ENCODE results near the gene PHF21A. TPM values are rescaled to one million over a fixed set of nuclear protein-coding genes. Genes with fewer than 3 reads are reported as not detected.
A peak's percentile ranks its signal among the peaks of the same experiment; 100 is the strongest.

Gene PHF21A
- total RNA-seq, 2 donors from 2014 or later = 27.6 to 35.5 TPM

DNA sequence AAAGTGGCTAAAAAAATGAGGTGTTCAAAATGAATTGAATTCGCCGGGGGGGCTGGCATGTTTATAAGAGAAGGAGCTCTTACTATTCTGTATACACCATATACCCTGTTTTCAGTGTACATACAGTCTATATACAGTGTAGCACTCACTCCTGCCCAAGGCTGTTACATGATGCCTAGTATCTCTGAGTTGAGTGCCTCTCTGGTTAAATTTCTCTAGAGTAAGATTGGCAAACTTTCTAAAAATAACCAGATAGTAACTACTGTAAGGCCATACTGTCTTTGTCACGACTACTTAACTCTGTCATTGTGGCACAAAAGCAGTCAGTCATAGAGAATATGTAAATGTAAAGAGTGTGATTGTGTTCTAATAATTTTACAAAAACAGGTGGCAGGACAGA, 58.1 kb downstream of the PHF21A start:
- Histone ChIP-seq H3K9me3 (no peaks in the 10 kb centered on the region), H3K4me1 (no peaks in the 10 kb centered on the region), H3K27me3 (no peaks in the 10 kb centered on the region), H3K27ac (no peak overlapping the region), H3K36me3 (peaks cover 7% of the 10 kb centered on the region), H3K4me3 (no peak overlapping the region)
- TF ChIP-seq, protein P1, sequence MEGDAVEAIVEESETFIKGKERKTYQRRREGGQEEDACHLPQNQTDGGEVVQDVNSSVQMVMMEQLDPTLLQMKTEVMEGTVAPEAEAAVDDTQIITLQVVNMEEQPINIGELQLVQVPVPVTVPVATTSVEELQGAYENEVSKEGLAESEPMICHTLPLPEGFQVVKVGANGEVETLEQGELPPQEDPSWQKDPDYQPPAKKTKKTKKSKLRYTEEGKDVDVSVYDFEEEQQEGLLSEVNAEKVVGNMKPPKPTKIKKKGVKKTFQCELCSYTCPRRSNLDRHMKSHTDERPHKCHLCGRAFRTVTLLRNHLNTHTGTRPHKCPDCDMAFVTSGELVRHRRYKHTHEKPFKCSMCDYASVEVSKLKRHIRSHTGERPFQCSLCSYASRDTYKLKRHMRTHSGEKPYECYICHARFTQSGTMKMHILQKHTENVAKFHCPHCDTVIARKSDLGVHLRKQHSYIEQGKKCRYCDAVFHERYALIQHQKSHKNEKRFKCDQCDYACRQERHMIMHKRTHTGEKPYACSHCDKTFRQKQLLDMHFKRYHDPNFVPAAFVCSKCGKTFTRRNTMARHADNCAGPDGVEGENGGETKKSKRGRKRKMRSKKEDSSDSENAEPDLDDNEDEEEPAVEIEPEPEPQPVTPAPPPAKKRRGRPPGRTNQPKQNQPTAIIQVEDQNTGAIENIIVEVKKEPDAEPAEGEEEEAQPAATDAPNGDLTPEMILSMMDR (IDR thresholded peaks at IDR 0.05) = no peak
- no peak for DNase-seq (ENCODE audit: low spot score)

DNA sequence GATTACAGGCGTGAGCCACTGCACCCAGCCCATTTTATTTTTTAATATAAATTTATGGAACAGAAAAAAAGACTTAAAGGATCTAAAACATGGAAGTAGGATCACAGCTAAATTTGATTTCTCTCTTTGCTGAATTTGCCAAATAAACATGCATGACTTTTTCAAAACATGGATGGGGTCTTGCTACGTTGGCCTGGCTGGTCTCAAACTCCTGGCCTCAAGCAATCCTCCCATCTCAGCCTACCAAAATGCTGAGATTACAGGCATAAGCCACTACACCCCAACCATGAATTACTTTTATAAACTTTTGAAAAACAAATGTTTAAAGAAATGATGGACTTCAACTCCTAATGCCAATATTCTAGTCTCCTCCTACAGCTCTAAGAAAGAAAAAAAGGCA, 61.2 kb downstream of the PHF21A start:
- Histone ChIP-seq H3K9me3 (no peaks in the 10 kb centered on the region), H3K27ac (no peak overlapping the region), H3K27me3 (no peaks in the 10 kb centered on the region), H3K36me3 (no peaks in the 10 kb centered on the region), H3K4me3 (no peak overlapping the region), H3K4me1 (no peaks in the 10 kb centered on the region)
- TF ChIP-seq, protein P1 (IDR thresholded peaks at IDR 0.05) = no peak
- DNase-seq (ENCODE audit: low spot score) = no peak

DNA sequence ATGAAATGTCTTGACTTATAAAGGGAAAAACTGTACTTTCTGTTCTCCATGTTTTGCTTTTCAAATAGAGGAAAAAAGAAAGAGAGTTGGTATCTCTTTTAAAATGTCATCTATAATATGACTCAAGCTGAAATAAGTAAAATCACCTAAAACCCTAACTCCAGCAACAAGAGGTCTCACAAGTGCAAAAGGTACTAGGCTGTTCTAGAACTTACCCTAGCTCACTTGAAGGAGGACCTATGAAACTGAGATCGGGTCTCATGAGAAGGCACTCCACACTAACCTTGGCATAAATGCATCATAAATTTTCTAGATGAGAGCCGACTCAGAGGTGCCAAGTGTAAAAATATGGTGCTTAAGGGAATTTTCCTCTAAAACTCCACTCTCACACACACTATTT, 63.8 kb downstream of the PHF21A start:
- Histone ChIP-seq H3K4me3 (no peak overlapping the region), H3K4me1 (no peaks in the 10 kb centered on the region), H3K27me3 (no peaks in the 10 kb centered on the region), H3K9me3 (no peaks in the 10 kb centered on the region), H3K27ac (no peak overlapping the region), H3K36me3 (no peaks in the 10 kb centered on the region)
- no peak for DNase-seq (ENCODE audit: low spot score)
- TF ChIP-seq, protein P1 (IDR thresholded peaks at IDR 0.05) = no peak

DNA sequence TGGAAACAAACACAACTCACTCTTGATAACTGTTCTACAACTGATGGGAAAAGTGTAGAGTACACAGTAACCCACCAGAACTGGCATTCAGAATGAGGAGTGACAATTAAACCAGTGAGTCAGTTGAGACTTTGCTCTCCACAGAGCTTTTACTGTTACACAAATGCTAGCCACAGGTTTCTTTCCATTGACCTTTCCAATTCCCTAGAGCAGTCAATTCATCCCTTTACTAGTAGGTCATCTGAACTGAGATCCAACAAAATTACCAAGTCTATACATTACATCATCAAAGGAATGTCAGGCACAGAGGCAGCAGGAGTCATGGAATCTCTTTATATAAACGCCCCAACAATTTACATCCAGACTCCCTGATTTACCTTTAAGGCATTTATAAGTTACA, 65.9 kb downstream of the PHF21A start:
- Histone ChIP-seq H3K4me1 (peaks cover 0 to 11% of the 10 kb centered on the region in 2 donors), H3K9me3 (no peaks in the 10 kb centered on the region), H3K27me3 (no peaks in the 10 kb centered on the region), H3K27ac (no peak overlapping the region), H3K36me3 (no peaks in the 10 kb centered on the region), H3K4me3 (no peak overlapping the region)
- DNase-seq (ENCODE audit: low spot score) = no peak
- TF ChIP-seq, protein P1 (IDR thresholded peaks at IDR 0.05) = no peak

DNA sequence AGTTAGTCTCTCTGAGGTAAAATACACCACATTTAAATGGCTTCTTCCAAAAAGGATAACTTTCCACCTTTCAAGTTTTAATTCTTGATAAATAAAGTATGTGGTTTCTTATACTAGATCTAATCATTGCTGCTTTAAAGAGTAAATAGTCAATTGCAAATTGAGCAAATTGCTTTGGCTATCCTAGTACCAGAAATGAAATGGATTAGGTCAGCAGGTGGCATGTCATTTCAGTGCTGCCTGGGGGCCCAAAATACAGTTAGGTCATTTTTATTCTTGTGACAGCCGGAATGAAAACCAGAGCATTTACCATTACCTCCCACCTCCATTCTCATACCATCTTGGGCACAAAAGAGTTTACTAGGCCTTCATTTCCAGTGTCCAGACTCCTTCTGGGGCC, 70.2 kb downstream of the PHF21A start:
- no peak for DNase-seq (ENCODE audit: low spot score)
- TF ChIP-seq, protein P1 (IDR thresholded peaks at IDR 0.05) = no peak
- no peaks in the 10 kb centered on the region for H3K27me3 ChIP-seq

DNA sequence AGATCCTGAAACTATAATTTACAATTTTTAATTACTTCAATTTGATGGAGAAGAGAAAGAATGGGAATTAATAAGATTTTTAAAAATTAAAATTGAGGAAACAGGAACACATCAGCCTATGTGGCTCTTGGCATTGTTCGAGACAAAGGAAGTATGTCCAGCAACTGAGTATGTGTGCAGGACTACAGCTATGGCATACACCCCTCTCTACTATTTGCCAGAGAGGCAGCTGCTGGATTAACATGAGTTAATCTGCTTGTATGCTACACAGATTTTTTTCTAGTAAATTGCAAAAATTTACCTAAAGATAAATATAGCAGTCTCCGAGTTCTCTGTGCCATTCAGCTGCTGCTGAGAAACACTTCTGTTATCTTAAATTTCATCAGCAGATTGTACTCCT, 70.6 kb downstream of the PHF21A start:
- H3K9me3 ChIP-seq = no peaks in the 10 kb centered on the region
- TF ChIP-seq, protein P1 (IDR thresholded peaks at IDR 0.05) = no peak
- peak overlapping the region in 1 of 2 donors; percentile 29 for H3K27ac ChIP-seq

More for the DNA sequence above, 70.2 kb downstream of the PHF21A start:
- H3K4me1 ChIP-seq = peaks cover 0 to 27% of the 10 kb centered on the region in 2 donors
- no peaks in the 10 kb centered on the region for H3K9me3 ChIP-seq
- H3K27ac ChIP-seq = no peak overlapping the region
- no peak overlapping the region for H3K4me3 ChIP-seq
- no peaks in the 10 kb centered on the region for H3K36me3 ChIP-seq

More for the DNA sequence above, 70.6 kb downstream of the PHF21A start:
- H3K4me1 ChIP-seq = peaks cover 0 to 27% of the 10 kb centered on the region in 2 donors
- no peak for DNase-seq (ENCODE audit: low spot score)
- no peaks in the 10 kb centered on the region for H3K36me3 ChIP-seq
- H3K27me3 ChIP-seq = no peaks in the 10 kb centered on the region
- H3K4me3 ChIP-seq = no peak overlapping the region

All from right atrium auricular region (tissue), 2 donors.